Esophagus squamous epithelium (tissue), 5 donors: ENCODE measurements around the gene ADCY5. TPM values are rescaled to one million over a fixed set of nuclear protein-coding genes. Genes with fewer than 3 reads are reported as not detected.

ENCODE experiments used
- DNase-seq: peaks from one replicate; lab custom pipeline; 2025; lab: John Stamatoyannopoulos, UW
- H3K27ac ChIP-seq, 4 donors: fragments of 200-600 bp; sonication (generic); one replicate each; pipeline ENCODE4 v1.5.1; 2016 to 2019; ENCODE audit warnings: mild to moderate bottlenecking in 1 of 4
- H3K27me3 ChIP-seq, 4 donors: fragments of 200-600 bp; sonication (generic); 1 replicate in 3 of 4; 2 replicates in 1 of 4; pipeline versions ENCODE4 v1.5.1 to v1.6.0; 2017 to 2021; ENCODE audit warnings: antibody characterized with exemption in 1 of 4
- H3K36me3 ChIP-seq, 3 donors: fragments of 200-600 bp; sonication (generic); one replicate each; pipeline ENCODE4 v1.5.1; 2016 to 2019
- H3K4me1 ChIP-seq, 3 donors: fragments of 200-600 bp; sonication (generic); one replicate each; pipeline ENCODE4 v1.5.1; 2017 to 2019
- H3K4me3 ChIP-seq, 4 donors: fragments of 200-600 bp; sonication (generic); 1 replicate in 3 of 4; 2 replicates in 1 of 4; pipeline ENCODE4 v1.5.1; 2016 to 2019; ENCODE audit warnings: mild to moderate bottlenecking in 2 of 4, moderate library complexity in 1 of 4
- H3K9me3 ChIP-seq, 3 donors: fragments of 200-600 bp; sonication (generic); one replicate each; pipeline ENCODE4 v1.5.1; 2016 to 2019
- POLR2A ChIP-seq, 4 donors: fragments of 450-650 bp; IDR thresholded peaks; one replicate each; pipeline ENCODE4 v1.6.1; 2017; ENCODE audit warnings: antibody characterized with exemption in 4 of 4, mild to moderate bottlenecking in 4 of 4, moderate library complexity in 3 of 4
- WGBS, 2 donors: methylation state at CpG; one replicate each; pipeline ENCODE4 v1.1.5; 2018; 5-methylcytosine and 5-hydroxymethylcytosine counted together
- intact Hi-C: fragments of 100-400 bp; cut with DNase I; formaldehyde crosslinking; loops from one replicate; pipeline ENCODE4 v1.15.0; 2022
- total RNA-seq, 4 donors: library from RNA; depleted of rRNA; stranded (reverse); fragments of >200 nt; gene quantifications; one replicate each; pipeline ENCODE4 v1.1.0, GENCODE V29; 2016
- TF ChIP-seq, protein P1 (sequence below), 6 experiments: fragments of 450-650 bp in 4 of 6; fragments of 200-600 bp in 2 of 6; sonication (generic) in 2 of 6; IDR thresholded peaks; one replicate each; pipeline ENCODE4 v1.5.1; 2016 to 2019; ENCODE audit warnings: antibody characterized with exemption in 6 of 6, mild to moderate bottlenecking in 4 of 6, moderate library complexity in 4 of 6
- donor health status: DM: yes; HTN: yes; CAD: no.

The ADCY5 gene
- total RNA-seq, 4 donors from 2014 or later: 0.72 to 17.4 (median 5.3) TPM

DNA sequence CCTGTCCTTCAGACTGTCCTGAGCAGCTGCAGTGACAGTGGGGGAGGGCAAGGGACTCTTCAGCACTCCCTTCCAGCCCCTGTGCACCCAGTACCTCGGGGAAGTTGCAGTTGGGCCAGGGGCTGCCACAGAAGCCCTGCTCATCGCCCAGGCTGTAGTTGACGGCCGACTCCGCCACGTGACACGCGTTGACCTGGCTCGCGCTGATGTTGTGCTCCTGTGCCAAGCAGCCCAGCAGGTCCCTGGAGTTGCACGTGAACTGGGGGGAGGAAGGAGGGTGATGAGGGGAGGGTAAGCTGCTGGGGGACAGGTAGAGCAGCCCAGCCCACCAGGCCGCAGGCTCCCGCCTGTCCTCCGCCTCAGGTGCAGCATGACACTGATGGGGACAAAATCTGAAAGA is 145.9 kb downstream of the ADCY5 start:
- Histone ChIP-seq H3K4me1 (no peaks in the 10 kb centered on the region), H3K27ac (no peak overlapping the region), H3K36me3 (peaks cover 0 to 22% (median 0%) of the 10 kb centered on the region in 3 donors), H3K4me3 (no peak overlapping the region), H3K9me3 (no peaks in the 10 kb centered on the region), H3K27me3 (no peaks in the 10 kb centered on the region)
- TF ChIP-seq, protein P1, sequence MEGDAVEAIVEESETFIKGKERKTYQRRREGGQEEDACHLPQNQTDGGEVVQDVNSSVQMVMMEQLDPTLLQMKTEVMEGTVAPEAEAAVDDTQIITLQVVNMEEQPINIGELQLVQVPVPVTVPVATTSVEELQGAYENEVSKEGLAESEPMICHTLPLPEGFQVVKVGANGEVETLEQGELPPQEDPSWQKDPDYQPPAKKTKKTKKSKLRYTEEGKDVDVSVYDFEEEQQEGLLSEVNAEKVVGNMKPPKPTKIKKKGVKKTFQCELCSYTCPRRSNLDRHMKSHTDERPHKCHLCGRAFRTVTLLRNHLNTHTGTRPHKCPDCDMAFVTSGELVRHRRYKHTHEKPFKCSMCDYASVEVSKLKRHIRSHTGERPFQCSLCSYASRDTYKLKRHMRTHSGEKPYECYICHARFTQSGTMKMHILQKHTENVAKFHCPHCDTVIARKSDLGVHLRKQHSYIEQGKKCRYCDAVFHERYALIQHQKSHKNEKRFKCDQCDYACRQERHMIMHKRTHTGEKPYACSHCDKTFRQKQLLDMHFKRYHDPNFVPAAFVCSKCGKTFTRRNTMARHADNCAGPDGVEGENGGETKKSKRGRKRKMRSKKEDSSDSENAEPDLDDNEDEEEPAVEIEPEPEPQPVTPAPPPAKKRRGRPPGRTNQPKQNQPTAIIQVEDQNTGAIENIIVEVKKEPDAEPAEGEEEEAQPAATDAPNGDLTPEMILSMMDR (IDR thresholded peaks at IDR 0.05): no peak
- no peak for TF ChIP-seq POLR2A (IDR thresholded peaks at IDR 0.05)
- intact Hi-C loops: no loop called here
- DNase-seq: no peak
- 85 to 90% methylated on average over 2 to 4 of the region's 14 CpGs for WGBS, 2 donors

DNA sequence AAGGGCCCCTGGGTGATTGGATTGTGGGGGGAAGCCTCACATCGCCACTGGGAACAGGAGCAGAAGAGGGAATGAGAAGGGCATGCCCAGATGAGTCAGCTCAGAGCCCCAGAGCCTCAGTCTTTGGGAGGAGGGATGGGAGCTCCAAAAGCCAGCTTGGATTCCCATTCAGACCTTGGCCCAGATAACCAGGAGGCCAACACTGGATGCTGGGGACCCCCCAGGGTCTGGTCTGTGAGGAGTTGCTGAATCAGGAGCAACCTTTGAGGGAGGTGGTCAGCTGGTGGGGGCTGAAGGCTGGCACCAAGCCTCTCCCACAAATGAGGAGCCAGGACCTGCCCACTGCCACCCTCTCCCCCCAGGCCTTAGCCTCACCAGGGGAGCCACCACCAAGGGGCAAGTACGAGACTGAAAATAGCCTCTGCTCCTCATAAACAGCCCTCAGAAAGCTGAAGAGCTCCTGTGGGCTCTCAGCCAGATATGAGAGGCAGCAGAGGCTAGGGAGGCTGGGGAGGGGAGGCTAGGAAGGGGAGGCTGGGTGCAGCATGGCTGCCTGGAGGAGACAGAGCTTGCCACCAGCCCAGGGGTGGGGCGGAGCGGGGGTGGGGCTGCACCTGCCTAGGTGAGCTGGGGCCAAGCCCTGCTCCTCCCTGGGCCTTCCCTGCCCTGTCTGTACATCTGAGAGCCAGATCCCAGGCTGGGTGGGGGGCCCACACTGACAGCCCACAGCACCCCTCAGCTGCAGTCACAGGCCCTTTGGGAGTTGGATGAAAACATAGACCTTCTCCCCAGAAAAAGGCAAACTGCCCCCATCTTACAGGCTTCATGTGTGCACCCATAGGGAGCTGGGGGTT is 147.3 kb downstream of the ADCY5 start:
- DNase-seq: no peak
- intact Hi-C loops: no loop called here
- no peak for TF ChIP-seq POLR2A (IDR thresholded peaks at IDR 0.05)
- TF ChIP-seq, protein P1 (IDR thresholded peaks at IDR 0.05): no peak
- peaks cover 0 to 22% (median 0%) of the 10 kb centered on the region in 3 donors for H3K36me3 ChIP-seq
- 0 to 83% methylated on average over 1 of the region's 4 CpGs for WGBS, 2 donors
- no peak overlapping the region for H3K4me3 ChIP-seq
- no peak overlapping the region for H3K27ac ChIP-seq
- no peaks in the 10 kb centered on the region for H3K27me3 ChIP-seq
- no peaks in the 10 kb centered on the region for H3K4me1 ChIP-seq
- no peaks in the 10 kb centered on the region for H3K9me3 ChIP-seq

DNA sequence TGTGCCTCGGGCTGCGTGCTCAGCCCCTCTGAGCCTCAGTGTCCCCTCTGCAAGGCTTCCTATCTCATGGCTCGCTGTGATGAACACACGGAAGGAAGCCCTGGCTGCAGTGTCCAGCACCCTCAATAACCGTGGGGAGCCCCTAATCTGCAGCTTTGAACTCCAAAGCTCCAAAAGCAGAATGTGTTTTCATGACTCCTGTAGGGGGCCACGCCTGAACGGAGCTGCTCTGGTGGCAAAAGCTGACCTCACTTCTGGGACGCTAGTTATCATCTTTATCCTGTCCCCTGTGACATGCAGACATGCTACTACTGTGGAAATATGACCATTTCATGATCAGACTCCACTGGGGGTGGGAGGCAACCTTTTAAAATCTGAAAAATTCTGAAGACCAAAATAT is 148.3 kb downstream of the ADCY5 start:
- no peak for DNase-seq
- Histone ChIP-seq H3K4me1 (no peaks in the 10 kb centered on the region), H3K9me3 (no peaks in the 10 kb centered on the region), H3K27me3 (no peaks in the 10 kb centered on the region), H3K36me3 (peaks cover 0 to 22% (median 0%) of the 10 kb centered on the region in 3 donors), H3K27ac (no peak overlapping the region), H3K4me3 (no peak overlapping the region)
- WGBS, 2 donors: 48 to 60% methylated on average over 3 to 4 of the region's 8 CpGs
- intact Hi-C loops: no loop called here
- no peak for TF ChIP-seq POLR2A (IDR thresholded peaks at IDR 0.05)
- TF ChIP-seq, protein P1 (IDR thresholded peaks at IDR 0.05): no peak

DNA sequence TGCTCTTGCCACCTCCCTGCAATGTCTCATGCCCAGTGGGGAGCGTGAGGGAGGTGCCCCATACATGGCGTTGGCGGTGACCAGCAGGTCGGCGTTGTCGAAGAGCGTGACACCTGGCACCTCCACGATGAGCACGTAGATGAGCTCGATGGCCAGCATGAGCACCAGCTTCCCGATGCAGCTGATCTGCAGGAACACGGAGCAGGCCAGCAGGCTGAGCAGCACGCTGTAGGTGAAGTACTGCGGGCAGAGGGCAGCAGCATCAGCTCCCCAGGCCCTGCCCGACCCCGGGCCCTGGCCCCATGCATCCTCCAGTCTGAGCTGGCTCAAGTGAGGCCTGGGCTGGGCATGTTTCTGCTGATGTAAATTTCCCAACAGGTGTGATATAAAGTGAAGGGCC is 148.8 kb downstream of the ADCY5 start:
- Histone ChIP-seq H3K27ac (no peak overlapping the region), H3K4me1 (no peaks in the 10 kb centered on the region), H3K4me3 (no peak overlapping the region), H3K9me3 (no peaks in the 10 kb centered on the region), H3K27me3 (no peaks in the 10 kb centered on the region), H3K36me3 (peaks cover 0 to 22% (median 0%) of the 10 kb centered on the region in 3 donors)
- intact Hi-C loops: no loop called here
- WGBS, 2 donors: 93 to 96% methylated on average over 12 to 16 of the region's 16 CpGs
- TF ChIP-seq POLR2A (IDR thresholded peaks at IDR 0.05): no peak
- TF ChIP-seq, protein P1 (IDR thresholded peaks at IDR 0.05): no peak
- DNase-seq: no peak

DNA sequence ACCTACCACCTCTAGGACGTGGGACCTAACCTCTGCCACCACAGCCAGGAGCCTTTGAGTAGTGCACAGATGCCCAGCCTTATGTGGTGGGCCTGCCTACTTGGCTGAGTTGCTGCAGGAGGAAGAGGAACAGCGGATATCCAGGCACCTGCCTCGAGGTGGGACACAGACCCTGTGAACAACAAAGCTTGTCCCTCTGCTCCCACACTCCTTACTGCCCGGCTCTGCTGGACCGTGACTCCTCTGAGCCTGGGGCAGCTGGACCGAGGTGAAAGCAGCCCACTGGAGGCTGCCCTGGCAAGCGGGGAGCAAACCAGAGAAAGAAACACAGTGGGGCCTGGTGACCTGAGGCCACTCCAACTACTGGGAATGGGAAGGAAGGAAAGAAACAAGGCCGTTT is 149.3 kb downstream of the ADCY5 start:
- DNase-seq: no peak
- TF ChIP-seq POLR2A (IDR thresholded peaks at IDR 0.05): no peak
- TF ChIP-seq, protein P1 (IDR thresholded peaks at IDR 0.05): no peak
- H3K36me3 ChIP-seq: peaks cover 0 to 22% (median 0%) of the 10 kb centered on the region in 3 donors
- H3K4me1 ChIP-seq: no peaks in the 10 kb centered on the region
- no peak overlapping the region for H3K4me3 ChIP-seq
- no peaks in the 10 kb centered on the region for H3K9me3 ChIP-seq
- H3K27me3 ChIP-seq: no peaks in the 10 kb centered on the region
- 34 to 55% methylated on average over 2 of the region's 8 CpGs for WGBS, 2 donors
- H3K27ac ChIP-seq: no peak overlapping the region
- intact Hi-C loops: no loop called here
